OCI-LY7 (cell line): ENCODE data around the gene GP1BB. TPM values are rescaled to one million over a fixed set of nuclear protein-coding genes. Genes with fewer than 3 reads are reported as not detected.

Source experiments
- BruUV-seq: library from RNA; stranded (reverse); fragments of 400-500 nt; replicated peaks from 2 replicates; lab custom pipeline; 2021; lab: Mats Ljungman, UMichigan
- CTCF ChIA-PET: fragments of 300-600 bp; sonication (Branson Sonifier 250); formaldehyde crosslinking; loops from one replicate; lab custom pipeline; 2022; ENCODE audit warnings: antibody characterized with exemption; ENCODE audit not compliant: unreplicated experiment; lab: Charles Lee
- POLR2A ChIA-PET: fragments of 300-600 bp; sonication (Branson Sonifier 250); formaldehyde crosslinking; loops from one replicate; lab custom pipeline; 2022; ENCODE audit warnings: antibody characterized with exemption; lab: Charles Lee
- DNase-seq: peaks from one replicate; pipeline ENCODE4 v3.0.0-alpha.2; 2015; ENCODE audit warnings: low spot score
- H2AFZ ChIP-seq: fragments of 200-600 bp; sonication (generic), shearing (Covaris generic); 2 replicates; pipeline ENCODE4 v1.6.1; 2014; ENCODE audit warnings: mild to moderate bottlenecking, antibody characterized with exemption, low read length, moderate library complexity
- H3K27ac ChIP-seq: fragments of 200-600 bp; sonication (generic); 2 replicates; pipeline ENCODE4 v1.5.1; 2014; ENCODE audit warnings: mixed run types, low read depth, mild to moderate bottlenecking, moderate library complexity, low read length, inconsistent platforms; ENCODE audit not compliant: poor library complexity, severe bottlenecking
- H3K36me3 ChIP-seq: fragments of 200-600 bp; sonication (generic); 2 replicates; pipeline ENCODE4 v1.6.1; 2014; ENCODE audit warnings: mild to moderate bottlenecking, antibody characterized with exemption, low read length, moderate library complexity, mixed read lengths; ENCODE audit not compliant: insufficient read depth
- H3K4me1 ChIP-seq: fragments of 200-600 bp; sonication (generic); 2 replicates; pipeline ENCODE4 v1.5.1; 2014; ENCODE audit warnings: mild to moderate bottlenecking, low read length; ENCODE audit not compliant: insufficient read depth, poor library complexity, severe bottlenecking
- H3K4me2 ChIP-seq: fragments of 200-600 bp; sonication (generic); 2 replicates; pipeline ENCODE4 v1.6.1; 2014; ENCODE audit warnings: mild to moderate bottlenecking, low read length
- H3K4me3 ChIP-seq: fragments of 200-600 bp; sonication (generic); 2 replicates; pipeline ENCODE4 v1.5.1; 2014; ENCODE audit warnings: mild to moderate bottlenecking, low read depth, low read length; ENCODE audit not compliant: poor library complexity, severe bottlenecking
- H3K79me2 ChIP-seq: fragments of 200-600 bp; sonication (generic); 2 replicates; pipeline ENCODE4 v1.6.1; 2016; ENCODE audit warnings: low read depth, mild to moderate bottlenecking, low read length, moderate library complexity, mixed read lengths; ENCODE audit not compliant: insufficient read depth
- H3K9me2 ChIP-seq: fragments of 200-600 bp; sonication (generic); 2 replicates; pipeline ENCODE4 v1.6.1; 2016; ENCODE audit warnings: mild to moderate bottlenecking, low read length, mixed read lengths; ENCODE audit not compliant: insufficient read depth
- H3K9me3 ChIP-seq: fragments of 200-600 bp; sonication (generic); 2 replicates; pipeline ENCODE4 v1.6.1; 2014; ENCODE audit warnings: mild to moderate bottlenecking, mixed run types, low read length, mixed read lengths
- H4K20me1 ChIP-seq: fragments of 200-600 bp; sonication (generic); 2 replicates; pipeline ENCODE4 v1.6.1; 2014; ENCODE audit warnings: mild to moderate bottlenecking, antibody characterized with exemption, low read length, moderate library complexity, mixed read lengths; ENCODE audit not compliant: insufficient read depth
- CTCF ChIP-seq: fragments of 200-600 bp; sonication (generic); conservative IDR thresholded peaks from 2 replicates; pipeline ENCODE4 v1.5.1; 2014; ENCODE audit warnings: mild to moderate bottlenecking, antibody characterized with exemption, low read length, moderate library complexity, mixed read lengths
- EZH2phosphoT487 ChIP-seq: fragments of 200-600 bp; sonication (generic); IDR thresholded peaks from 2 replicates; pipeline ENCODE4 v1.6.1; 2018; ENCODE audit warnings: low read depth, borderline replicate concordance, mild to moderate bottlenecking, mixed run types, antibody characterized with exemption, low read length, moderate library complexity, mixed read lengths
- intact Hi-C: fragments of 100-400 bp; cut with micrococcal nuclease; formaldehyde crosslinking; loops from one replicate; pipeline ENCODE4 v1.10.0; 2022; ENCODE audit not compliant: unreplicated experiment
- total RNA-seq, 2 experiments: library from RNA; depleted of rRNA in 1 of 2; stranded (reverse); fragments of >200 nt in 1 of 2; shearing (Covaris generic) in 1 of 2; gene quantifications; 2 replicates each; pipeline ENCODE4 v1.2.3, GENCODE V29; 2014 to 2022

The GP1BB gene
- total RNA-seq, 2 experiments from 2014 or later = not detected

GRCh38 chr22:19743081-19743480 is 19.7 kb downstream of the GP1BB start:
- no peak for TF ChIP-seq EZH2phosphoT487
- TF ChIP-seq CTCF = no peak

GRCh38 chr22:19743651-19744050 is 20.3 kb downstream of the GP1BB start:
- H3K4me2 ChIP-seq = no peak overlapping the region
- no peak overlapping the region for H3K27ac ChIP-seq
- H3K79me2 ChIP-seq = no peaks in the 10 kb centered on the region
- H3K9me3 ChIP-seq = no peaks in the 10 kb centered on the region
- POLR2A ChIA-PET = no interaction called here
- DNase-seq = no peak
- H4K20me1 ChIP-seq = no peaks in the 10 kb centered on the region
- H2AFZ ChIP-seq = no peak overlapping the region
- no TSS peak for BruUV-seq
- H3K4me1 ChIP-seq = no peaks in the 10 kb centered on the region
- no peaks in the 10 kb centered on the region for H3K9me2 ChIP-seq
- no peaks in the 10 kb centered on the region for H3K36me3 ChIP-seq
- TF ChIP-seq EZH2phosphoT487 = no peak
- TF ChIP-seq CTCF = no peak
- CTCF ChIA-PET = no interaction called here
- no peak overlapping the region for H3K4me3 ChIP-seq
- intact Hi-C loops = no loop called here

More at GRCh38 chr22:19743081-19743480, 19.7 kb downstream of the GP1BB start:
- H3K4me2 ChIP-seq = no peak overlapping the region
- no peaks in the 10 kb centered on the region for H3K4me1 ChIP-seq
- no peak overlapping the region for H3K27ac ChIP-seq
- H3K9me2 ChIP-seq = no peaks in the 10 kb centered on the region
- no peak overlapping the region for H2AFZ ChIP-seq
- H4K20me1 ChIP-seq = no peaks in the 10 kb centered on the region
- intact Hi-C loops = no loop called here
- no peaks in the 10 kb centered on the region for H3K36me3 ChIP-seq
- DNase-seq = no peak
- H3K9me3 ChIP-seq = no peaks in the 10 kb centered on the region
- H3K4me3 ChIP-seq = no peak overlapping the region
- POLR2A ChIA-PET = no interaction called here
- H3K79me2 ChIP-seq = no peaks in the 10 kb centered on the region
- CTCF ChIA-PET = no interaction called here
- BruUV-seq = no TSS peak

GRCh38 chr22:19744350-19745006 is 21.1 kb downstream of the GP1BB start:
- intact Hi-C loops = no loop called here
- H4K20me1 ChIP-seq = no peaks in the 10 kb centered on the region
- CTCF ChIA-PET = no interaction called here
- no peak for DNase-seq
- no peaks in the 10 kb centered on the region for H3K9me2 ChIP-seq
- no TSS peak for BruUV-seq
- no peaks in the 10 kb centered on the region for H3K9me3 ChIP-seq
- H3K27ac ChIP-seq = no peak overlapping the region
- H3K4me1 ChIP-seq = no peaks in the 10 kb centered on the region
- no peak overlapping the region for H3K4me3 ChIP-seq
- no peaks in the 10 kb centered on the region for H3K36me3 ChIP-seq
- TF ChIP-seq EZH2phosphoT487 (no peak), CTCF (no peak)
- POLR2A ChIA-PET = no interaction called here
- no peak overlapping the region for H2AFZ ChIP-seq
- H3K4me2 ChIP-seq = no peak overlapping the region
- no peaks in the 10 kb centered on the region for H3K79me2 ChIP-seq
